ACC112 (cell line): ENCODE data around the gene TYMP.
"Not testable (repeated sequence)": the region's sequence is repeated elsewhere in the genome, so short reads cannot be mapped to it uniquely, and the experiment has no call there.

Source experiments
- H2AFZ ChIP-seq: fragments of 200-600 bp; sonication (generic); one replicate; pipeline ENCODE4 v1.6.0; 2017; ENCODE audit warnings: antibody characterized with exemption, low read length; ENCODE audit not compliant: unreplicated experiment
- H3K27ac ChIP-seq: fragments of 200-600 bp; sonication (generic); 2 replicates; pipeline ENCODE4 v1.5.1; 2014; ENCODE audit warnings: low read depth, mild to moderate bottlenecking, antibody characterized with exemption, low read length, moderate library complexity
- H3K27me3 ChIP-seq: fragments of 200-600 bp; sonication (generic); 2 replicates; pipeline ENCODE4 v1.6.1; 2014; ENCODE audit warnings: mild to moderate bottlenecking, antibody characterized with exemption, low read length, moderate library complexity, mixed read lengths; ENCODE audit not compliant: insufficient read depth
- H3K36me3 ChIP-seq: fragments of 200-600 bp; sonication (generic); 2 replicates; pipeline ENCODE4 v1.6.1; 2016; ENCODE audit warnings: mild to moderate bottlenecking, antibody characterized with exemption, low read length, moderate library complexity, mixed read lengths; ENCODE audit not compliant: insufficient read depth
- H3K4me1 ChIP-seq: fragments of 200-600 bp; sonication (generic); one replicate; pipeline ENCODE4 v1.6.1; 2016; ENCODE audit warnings: low read length, mixed read lengths; ENCODE audit not compliant: insufficient read depth, unreplicated experiment, control insufficient read depth
- H3K4me3 ChIP-seq: fragments of 200-600 bp; sonication (generic); 2 replicates; pipeline ENCODE4 v1.5.1; 2014; ENCODE audit warnings: mild to moderate bottlenecking, low read depth, low read length
- H3K79me2 ChIP-seq: fragments of 200-600 bp; sonication (generic); one replicate; pipeline ENCODE4 v1.6.0; 2016; ENCODE audit warnings: low read length; ENCODE audit not compliant: control insufficient read depth, unreplicated experiment, insufficient read depth

The TYMP gene

DNA sequence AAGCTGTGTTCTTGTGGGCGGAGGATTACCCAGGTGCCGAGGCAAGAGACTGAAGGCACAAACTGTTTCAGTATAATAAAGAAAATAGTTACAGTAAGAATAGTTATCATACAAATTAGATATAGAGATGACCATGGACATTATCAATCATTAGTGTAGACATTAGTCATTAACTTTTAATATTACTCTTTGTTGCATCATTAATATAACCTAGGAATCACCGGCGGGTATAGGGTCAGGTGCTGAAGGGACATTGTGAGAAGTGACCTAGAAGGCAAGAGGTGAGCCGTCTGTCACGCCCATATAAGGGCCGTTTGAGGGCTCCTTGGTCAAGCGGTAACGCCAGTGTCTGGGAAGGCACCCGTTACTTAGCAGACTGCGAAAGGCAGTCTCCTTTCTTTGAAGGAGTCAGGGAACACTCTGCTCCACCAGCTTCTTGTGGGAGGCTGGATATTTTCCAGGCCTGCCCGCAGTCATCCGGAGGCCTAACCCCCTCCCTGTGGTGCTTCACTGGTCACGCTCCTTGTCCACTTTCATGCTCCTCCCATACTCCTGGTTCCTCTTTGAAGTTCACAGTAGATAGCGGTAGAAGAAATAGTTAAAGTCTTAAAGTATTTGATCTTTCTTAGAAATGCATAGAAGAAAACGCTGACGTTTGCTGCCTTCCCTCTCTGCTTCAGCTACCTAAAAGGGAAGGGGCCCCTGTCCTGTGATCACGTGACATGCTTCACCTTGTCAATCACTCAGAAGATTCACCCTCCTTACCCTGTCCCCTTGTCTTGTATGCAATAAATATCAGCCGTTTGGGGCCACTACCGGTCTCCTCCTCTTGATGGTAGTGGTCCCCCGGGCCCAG lies 4.3 kb upstream of the TYMP start:
- H3K36me3 ChIP-seq, H3K4me3 ChIP-seq, H2AFZ ChIP-seq, H3K27me3 ChIP-seq, H3K27ac ChIP-seq: not testable (repeated sequence)
- Histone ChIP-seq H3K4me1 (peaks cover 10% of the 10 kb centered on the region), H3K79me2 (peaks cover 11% of the 10 kb centered on the region)

DNA sequence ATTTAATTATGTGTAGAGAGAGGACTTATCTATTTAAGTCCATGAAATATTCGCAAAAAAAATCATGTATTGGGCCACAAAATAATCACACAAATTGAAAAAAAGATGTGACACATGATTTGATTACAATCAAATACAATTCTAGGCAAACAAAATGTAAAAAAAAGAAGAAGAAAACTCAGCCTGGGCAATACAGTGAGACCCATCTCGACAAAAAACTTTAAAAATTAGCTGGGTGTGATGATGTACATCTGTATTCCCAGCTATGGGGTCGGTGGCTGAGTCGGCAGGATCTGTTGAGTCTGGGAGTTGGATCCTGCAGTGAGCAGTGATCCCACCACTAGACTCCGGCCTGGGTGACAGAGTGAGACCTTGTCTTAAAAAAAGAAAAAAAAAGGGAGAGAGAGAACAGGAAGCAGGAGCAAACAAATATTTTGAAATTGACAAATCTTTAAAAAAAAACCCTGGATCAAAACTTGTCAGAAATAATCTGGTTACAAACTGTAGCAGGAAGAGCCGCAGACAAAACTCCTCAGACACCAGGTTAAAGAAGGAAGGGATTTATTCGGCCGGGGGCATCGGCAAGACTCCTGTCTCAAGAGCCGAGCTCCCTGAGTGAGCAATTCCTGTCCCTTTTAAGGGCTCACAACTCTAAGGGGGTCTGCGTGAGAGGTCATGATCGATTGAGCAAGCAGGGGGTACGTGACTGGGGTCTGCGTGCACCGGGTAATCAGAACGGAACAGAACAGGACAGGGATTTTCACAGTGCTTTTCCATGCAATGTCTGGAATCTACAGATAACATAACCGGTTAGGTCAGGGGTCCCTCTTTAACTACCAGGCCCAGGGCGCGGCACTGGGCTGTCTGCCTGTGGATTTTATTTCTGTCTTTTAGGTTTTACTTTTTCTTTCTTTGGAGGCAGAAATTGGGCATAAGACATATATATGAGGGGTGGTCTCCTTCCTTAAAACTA lies 3.3 kb upstream of the TYMP start:
- H3K4me1 ChIP-seq: peaks cover 11% of the 10 kb centered on the region

DNA sequence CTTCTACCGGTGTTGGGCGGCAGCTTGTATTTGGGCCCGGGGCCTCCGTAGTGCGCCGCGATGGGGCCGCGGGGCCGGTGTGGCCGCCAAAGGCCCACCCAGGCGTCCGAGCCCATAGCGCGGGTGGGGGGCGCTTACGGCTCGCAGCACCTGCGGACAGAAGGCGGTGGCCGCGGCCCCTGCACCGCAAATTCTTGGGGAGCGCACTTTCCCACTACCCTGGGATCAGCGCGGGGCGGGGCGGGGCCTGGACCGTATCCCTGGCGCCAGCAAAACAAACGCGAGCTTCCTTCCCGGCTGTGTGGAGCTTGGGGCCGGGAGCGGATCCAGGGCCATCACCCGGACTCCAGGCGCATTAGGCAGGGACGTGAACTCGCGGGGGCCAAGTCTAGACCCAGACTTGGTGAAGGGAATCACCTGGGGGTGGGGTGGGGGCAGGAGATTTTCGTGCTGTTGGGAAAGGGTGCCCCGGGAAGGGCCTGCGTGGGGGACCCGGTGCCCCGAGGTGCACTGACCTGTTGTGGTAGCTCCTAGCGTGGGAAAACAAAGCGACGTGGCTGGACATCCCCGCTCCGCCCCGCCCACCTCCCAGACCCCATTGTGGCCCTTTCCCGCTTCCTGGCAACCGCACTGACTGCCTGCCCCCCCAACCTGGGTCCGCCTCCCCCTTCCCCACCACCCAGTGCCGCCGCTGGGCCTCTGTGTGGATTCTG lies 2.3 kb upstream of the TYMP start:
- no peaks in the 10 kb centered on the region for H3K36me3 ChIP-seq
- no peaks in the 10 kb centered on the region for H3K27me3 ChIP-seq
- peaks cover 13% of the 10 kb centered on the region for H3K4me1 ChIP-seq
- H3K4me3 ChIP-seq: peak overlapping the region; percentile 91
- peak overlapping the region; percentile 97 for H3K27ac ChIP-seq
- no peak overlapping the region for H2AFZ ChIP-seq
- H3K79me2 ChIP-seq: peaks cover 15% of the 10 kb centered on the region

More for the DNA sequence above, 3.3 kb upstream of the TYMP start:
- H3K36me3 ChIP-seq: no peaks in the 10 kb centered on the region
- peak overlapping the region; percentile 91 for H3K4me3 ChIP-seq
- peaks cover 15% of the 10 kb centered on the region for H3K79me2 ChIP-seq
- no peak overlapping the region for H2AFZ ChIP-seq
- no peaks in the 10 kb centered on the region for H3K27me3 ChIP-seq
- H3K27ac ChIP-seq: peak overlapping the region; percentile 97

DNA sequence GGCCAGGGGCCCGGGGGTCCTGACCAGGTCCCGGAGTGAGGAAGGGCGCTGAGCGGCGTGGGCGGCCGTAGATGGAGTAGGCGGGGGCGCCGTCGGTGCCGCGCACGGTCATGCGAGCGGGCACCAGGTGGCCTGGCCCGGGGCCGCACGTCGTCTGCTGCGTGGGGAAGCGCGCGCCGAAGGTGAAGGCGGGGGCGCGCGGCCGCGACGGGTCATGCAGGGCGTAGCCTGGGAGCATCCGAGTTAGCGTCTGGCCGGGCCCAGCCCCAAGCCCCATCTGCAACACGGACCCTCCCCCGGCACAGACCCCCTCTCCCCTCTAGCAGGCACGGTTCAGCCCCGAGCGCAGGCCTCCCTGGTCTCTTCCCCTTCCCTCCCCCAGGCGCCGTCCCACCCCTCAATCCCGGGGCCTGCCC lies 1.7 kb upstream of the TYMP start:
- Histone ChIP-seq H2AFZ (no peak overlapping the region), H3K36me3 (no peaks in the 10 kb centered on the region), H3K27ac (peak overlapping the region; percentile 97), H3K27me3 (no peaks in the 10 kb centered on the region), H3K4me1 (peaks cover 13% of the 10 kb centered on the region), H3K79me2 (peaks cover 15% of the 10 kb centered on the region), H3K4me3 (peak overlapping the region; percentile 91)

DNA sequence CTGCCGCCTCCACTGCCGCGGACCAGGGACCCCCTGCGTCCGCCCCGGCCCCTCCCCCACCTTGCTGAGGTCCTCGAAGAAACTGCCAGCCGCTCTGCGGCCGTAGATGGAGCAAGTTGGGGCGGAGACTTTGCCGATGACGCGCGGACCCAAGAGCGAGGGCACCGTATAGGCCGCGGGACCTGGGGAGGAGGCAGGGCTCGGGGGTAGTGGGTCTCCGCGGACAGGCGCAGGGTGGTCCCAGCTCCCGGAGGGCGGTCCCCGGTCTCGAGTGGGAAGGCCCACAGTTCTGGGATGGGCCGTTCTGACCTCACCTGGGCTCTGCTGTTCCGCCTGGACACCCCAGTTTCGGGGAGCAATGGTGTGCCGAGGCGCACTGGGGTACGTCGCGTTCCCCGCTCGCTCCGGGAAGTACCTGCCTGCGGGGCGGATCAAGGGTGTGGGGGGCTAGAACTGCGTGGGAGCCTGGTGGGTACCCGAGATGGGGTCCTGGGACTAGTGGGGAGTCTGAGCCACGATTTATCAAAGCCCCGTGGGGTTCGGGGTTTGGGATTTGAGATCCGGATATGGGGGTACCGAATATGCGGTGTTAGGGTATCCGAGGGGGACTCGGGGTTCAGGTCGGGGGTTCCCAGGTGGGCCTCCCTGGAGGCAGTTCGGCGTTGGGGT lies 1.2 kb upstream of the TYMP start:
- Histone ChIP-seq H2AFZ (no peak overlapping the region), H3K4me3 (peak overlapping the region; percentile 91), H3K36me3 (no peaks in the 10 kb centered on the region), H3K79me2 (peaks cover 15% of the 10 kb centered on the region), H3K4me1 (peaks cover 13% of the 10 kb centered on the region), H3K27ac (peak overlapping the region; percentile 97), H3K27me3 (no peaks in the 10 kb centered on the region)

DNA sequence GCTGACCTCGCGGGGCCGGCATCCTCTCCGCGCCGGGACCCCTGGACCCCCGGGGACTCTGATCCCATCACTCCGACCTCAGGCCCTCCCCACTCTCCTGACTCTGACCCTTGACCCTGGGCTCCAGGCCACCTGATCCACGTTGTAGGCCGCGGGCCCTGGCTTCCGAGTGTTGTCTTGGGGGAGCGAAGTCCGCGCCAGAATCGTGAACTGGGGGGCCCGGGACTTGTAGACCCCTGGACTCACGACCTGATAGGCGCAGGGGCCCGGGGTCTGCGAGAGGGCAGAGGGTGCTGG lies 716 bp upstream of the TYMP start:
- Histone ChIP-seq H3K27ac (peak overlapping the region; percentile 97), H3K79me2 (peaks cover 15% of the 10 kb centered on the region), H3K4me1 (peaks cover 13% of the 10 kb centered on the region), H3K4me3 (peak overlapping the region; percentile 91), H3K36me3 (no peaks in the 10 kb centered on the region), H2AFZ (no peak overlapping the region), H3K27me3 (no peaks in the 10 kb centered on the region)

DNA sequence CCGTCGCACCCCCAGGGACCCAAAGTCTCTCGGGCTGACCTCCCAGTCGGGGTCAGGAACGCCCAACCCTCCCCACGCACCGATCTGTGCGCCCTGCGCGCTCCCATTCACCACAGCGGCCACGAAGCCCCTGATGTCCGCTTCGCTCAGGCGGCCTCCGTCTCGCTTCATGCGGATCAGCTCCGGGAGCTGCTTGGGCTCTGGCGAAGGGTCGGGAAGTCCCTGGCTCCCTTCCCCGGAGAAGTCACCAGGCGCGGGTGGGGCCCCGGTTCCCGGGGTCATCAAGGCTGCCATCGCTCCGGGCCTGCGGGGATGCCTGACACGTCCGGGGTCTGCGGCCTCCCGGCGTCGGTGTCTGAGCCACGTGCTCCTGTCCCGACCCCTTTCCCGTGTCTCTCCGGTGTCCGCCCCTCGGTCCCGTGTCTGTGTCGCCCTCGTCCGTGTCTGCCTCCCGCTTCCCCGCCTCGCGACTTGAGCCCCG lies 356 bp downstream of the TYMP start:
- H3K4me3 ChIP-seq: peak overlapping the region; percentile 91
- H2AFZ ChIP-seq: no peak overlapping the region

DNA sequence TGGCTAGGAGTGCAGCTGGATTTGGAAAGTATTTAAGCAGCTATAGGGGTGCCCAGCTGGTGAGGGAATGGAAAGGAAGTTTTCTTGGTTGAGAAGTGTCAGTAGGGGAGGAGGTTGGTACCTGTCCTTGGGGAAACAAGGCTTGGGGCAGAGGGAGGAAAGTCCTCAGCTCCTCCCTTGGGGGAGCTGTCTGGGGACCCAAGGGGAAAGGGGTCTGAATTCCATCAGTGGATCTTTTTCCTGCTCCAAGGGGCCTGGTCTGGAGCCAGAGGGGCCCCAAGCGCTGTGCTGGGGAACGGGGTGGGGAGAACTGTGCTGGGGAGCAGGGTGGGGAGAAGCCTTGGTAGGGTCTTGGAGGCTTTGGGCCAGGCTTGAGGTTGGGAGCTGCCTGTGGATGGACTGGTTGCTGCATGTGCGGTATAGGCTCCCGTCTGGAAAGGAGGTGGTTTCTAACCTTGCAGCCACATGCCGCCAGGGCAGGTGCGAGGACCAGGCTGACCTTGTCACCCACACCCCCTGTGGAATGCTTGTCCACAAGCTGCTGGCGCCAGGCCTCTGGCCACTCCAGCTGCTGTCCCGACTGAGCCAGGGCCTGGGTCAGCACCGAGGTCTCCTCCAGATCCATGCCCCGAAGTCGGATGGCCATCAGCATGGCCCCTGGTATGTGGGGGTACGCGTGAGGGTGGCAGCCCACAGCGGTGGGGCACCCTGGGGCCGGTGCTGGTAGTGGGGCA lies 963 bp downstream of the TYMP start:
- H2AFZ ChIP-seq: no peak overlapping the region
- no peaks in the 10 kb centered on the region for H3K36me3 ChIP-seq
- H3K79me2 ChIP-seq: peaks cover 18% of the 10 kb centered on the region
- no peaks in the 10 kb centered on the region for H3K27me3 ChIP-seq
- peak overlapping the region; percentile 97 for H3K27ac ChIP-seq
- peak overlapping the region; percentile 91 for H3K4me3 ChIP-seq
- H3K4me1 ChIP-seq: peaks cover 20% of the 10 kb centered on the region

More for the DNA sequence above, 356 bp downstream of the TYMP start:
- H3K4me1 ChIP-seq: peaks cover 14% of the 10 kb centered on the region
- H3K36me3 ChIP-seq: no peaks in the 10 kb centered on the region
- H3K27me3 ChIP-seq: no peaks in the 10 kb centered on the region
- peak overlapping the region; percentile 97 for H3K27ac ChIP-seq
- H3K79me2 ChIP-seq: peaks cover 18% of the 10 kb centered on the region

DNA sequence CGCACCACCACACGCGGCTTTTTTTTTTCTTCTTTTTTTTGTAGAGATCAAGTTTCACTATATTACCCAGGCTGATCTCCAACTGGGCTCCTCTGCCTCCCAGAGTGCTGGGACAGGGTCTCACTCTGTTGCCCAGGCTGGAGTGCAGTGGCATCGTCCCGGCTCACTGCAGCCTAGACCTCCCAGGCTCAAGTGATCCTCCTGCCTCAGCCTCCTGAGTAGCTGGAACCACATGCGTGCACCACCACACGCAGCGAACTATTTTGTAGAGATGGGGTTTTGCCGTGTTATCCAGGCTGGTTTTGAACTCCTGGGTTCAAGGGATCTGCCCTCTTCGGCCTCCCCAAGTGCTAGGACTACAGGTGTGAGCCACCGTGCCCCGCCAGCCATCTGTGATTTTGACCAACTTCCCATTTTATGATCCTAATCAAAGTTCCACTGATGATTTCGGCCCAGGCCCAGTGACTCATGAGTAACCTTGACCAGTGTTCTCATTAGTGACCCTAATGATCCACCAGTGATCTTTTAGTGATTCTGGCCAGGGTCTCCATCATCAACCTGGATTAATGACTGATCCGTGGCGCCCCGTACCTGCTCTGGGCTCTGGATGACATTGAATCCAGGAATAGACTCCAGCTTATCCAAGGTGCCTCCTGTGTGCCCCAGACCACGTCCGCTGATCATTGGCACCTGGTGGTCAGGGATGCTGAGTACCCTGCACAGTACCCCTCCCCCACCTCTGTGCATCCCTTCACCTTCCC lies 1.7 kb downstream of the TYMP start:
- Histone ChIP-seq H3K27me3 (no peaks in the 10 kb centered on the region), H3K79me2 (peaks cover 20% of the 10 kb centered on the region), H2AFZ (no peak overlapping the region), H3K36me3 (no peaks in the 10 kb centered on the region), H3K4me3 (peak overlapping the region; percentile 91), H3K27ac (0 out of 2 replicates have a peak overlapping the region, but pooled peaks have one; percentile 82), H3K4me1 (peaks cover 20% of the 10 kb centered on the region)
